IMR-90 (cell line): ENCODE results near the gene COG3. TPM values are rescaled to one million over a fixed set of nuclear protein-coding genes. Genes with fewer than 3 reads are reported as not detected.

Experiments used
- ATAC-seq: fragments of 200-7000 bp; cut with Tn5 transposase; 2 replicates; pipeline ENCODE4 v1.9.1; 2020; ENCODE audit warnings: low read depth, mild to moderate bottlenecking, moderate library complexity
- BruUV-seq: library from RNA; stranded (reverse); fragments of 400-500 nt; replicated peaks from 2 replicates; lab custom pipeline; 2021; lab: Mats Ljungman, UMichigan
- CTCF ChIA-PET: fragments of 300-600 bp; formaldehyde crosslinking; extraction: SDS; loops from one replicate; lab custom pipeline; 2021; ENCODE audit warnings: antibody characterized with exemption; lab: Yijun Ruan, JAX
- POLR2A ChIA-PET: fragments of 300-600 bp; sonication (Branson Sonifier 250); formaldehyde crosslinking; loops from one replicate; lab custom pipeline; 2022; ENCODE audit warnings: antibody characterized with exemption; ENCODE audit not compliant: unreplicated experiment; lab: Charles Lee
- DNase-seq: peaks from one replicate; pipeline ENCODE4 v3.0.0; 2013
- H2AFZ ChIP-seq: replicated peaks from 2 replicates; pipeline ENCODE3; 2013; ENCODE audit warnings: low read length, mild to moderate bottlenecking; ENCODE audit not compliant: poor library complexity
- H2AK5ac ChIP-seq: 2 replicates; pipeline ENCODE4 v1.6.1; 2013; ENCODE audit warnings: low read depth, low read length, inconsistent platforms
- H2AK9ac ChIP-seq: replicated peaks from 2 replicates; pipeline ENCODE3; 2013; ENCODE audit warnings: mild to moderate bottlenecking, low read depth, low read length, moderate library complexity; ENCODE audit not compliant: poor library complexity
- H2BK120ac ChIP-seq: 2 replicates; pipeline ENCODE4 v1.6.1; 2013; ENCODE audit warnings: low read depth, low read length, inconsistent platforms
- H2BK15ac ChIP-seq: 3 replicates; pipeline ENCODE4 v1.6.1; 2013; ENCODE audit warnings: low read depth, low read length, inconsistent platforms
- H2BK20ac ChIP-seq: 2 replicates; pipeline ENCODE4 v1.6.1; 2013; ENCODE audit warnings: low read depth, mild to moderate bottlenecking, inconsistent platforms, low read length, moderate library complexity
- H2BK5ac ChIP-seq: 2 replicates; pipeline ENCODE4 v1.6.1; 2013; ENCODE audit warnings: mild to moderate bottlenecking, low read depth, low read length, inconsistent platforms; ENCODE audit not compliant: poor library complexity, severe bottlenecking
- H3K14ac ChIP-seq: replicated peaks from 2 replicates; pipeline ENCODE4 v1.6.1; 2013; ENCODE audit warnings: low read depth, low read length, inconsistent platforms
- H3K18ac ChIP-seq: 2 replicates; pipeline ENCODE4 v1.6.1; 2013; ENCODE audit warnings: low read depth, low read length, control low read depth
- H3K23ac ChIP-seq: 2 replicates; pipeline ENCODE4 v1.6.1; 2013; ENCODE audit warnings: low read depth, low read length, inconsistent platforms
- H3K27ac ChIP-seq: 2 replicates; pipeline ENCODE4 v1.5.1; 2013; ENCODE audit warnings: mild to moderate bottlenecking, control low read depth, low read length; ENCODE audit not compliant: insufficient read depth
- H3K27me3 ChIP-seq: 2 replicates; pipeline ENCODE4 v1.6.1; 2013; ENCODE audit warnings: low read length; ENCODE audit not compliant: control insufficient read depth, insufficient read depth
- H3K36me3 ChIP-seq: 2 replicates; pipeline ENCODE4 v1.6.1; 2013; ENCODE audit warnings: low read length, mixed read lengths; ENCODE audit not compliant: control insufficient read depth, insufficient read depth
- H3K4ac ChIP-seq: 2 replicates; pipeline ENCODE4 v1.6.1; 2013; ENCODE audit warnings: low read depth, low read length, inconsistent platforms
- H3K4me1 ChIP-seq: 2 replicates; pipeline ENCODE4 v1.6.1; 2013; ENCODE audit warnings: low read length, mixed read lengths; ENCODE audit not compliant: control insufficient read depth, insufficient read depth
- H3K4me2 ChIP-seq: 2 replicates; pipeline ENCODE4 v1.6.1; 2013; ENCODE audit warnings: low read depth, mild to moderate bottlenecking, control low read depth, low read length, moderate library complexity
- H3K4me3 ChIP-seq: 2 replicates; pipeline ENCODE4 v1.5.1; 2013; ENCODE audit warnings: low read depth, mild to moderate bottlenecking, control low read depth, low read length, moderate library complexity; ENCODE audit not compliant: insufficient read depth
- H3K56ac ChIP-seq: 2 replicates; pipeline ENCODE4 v1.6.1; 2013; ENCODE audit warnings: low read length, inconsistent platforms; ENCODE audit not compliant: insufficient read depth; ENCODE audit errors: extremely low read depth
- H3K79me1 ChIP-seq, 2 experiments: 2 replicates each; pipeline ENCODE4 v1.6.1; 2013; ENCODE audit warnings: low read length in 2 of 2, inconsistent platforms in 1 of 2, low read depth in 1 of 2
- H3K9ac ChIP-seq: 2 replicates; pipeline ENCODE4 v1.6.1; 2013; ENCODE audit warnings: low read depth, low read length, control low read depth
- H3K9me1 ChIP-seq: 2 replicates; pipeline ENCODE4 v1.6.1; 2013; ENCODE audit warnings: low read length, inconsistent platforms; ENCODE audit not compliant: insufficient read depth
- H3K9me3 ChIP-seq: 2 replicates; pipeline ENCODE4 v1.6.1; 2013; ENCODE audit warnings: low read length; ENCODE audit not compliant: control insufficient read depth, insufficient read depth
- H4K20me1 ChIP-seq: 2 replicates; pipeline ENCODE4 v1.6.1; 2013; ENCODE audit warnings: low read length, inconsistent platforms; ENCODE audit not compliant: insufficient read depth
- H4K5ac ChIP-seq: 2 replicates; pipeline ENCODE4 v1.6.1; 2013; ENCODE audit warnings: mild to moderate bottlenecking, low read depth, low read length, control low read depth
- H4K8ac ChIP-seq, 2 experiments: 2 replicates each; pipeline ENCODE4 v1.6.1; 2013; ENCODE audit warnings: low read depth in 2 of 2, low read length in 2 of 2, control low read depth in 1 of 2, inconsistent platforms in 1 of 2
- H4K91ac ChIP-seq: 2 replicates; pipeline ENCODE4 v1.6.1; 2013; ENCODE audit warnings: low read depth, low read length, inconsistent platforms; ENCODE audit not compliant: insufficient read depth
- POLR2A ChIP-seq: IDR thresholded peaks from 2 replicates; pipeline ENCODE4 v1.6.1; 2012; ENCODE audit warnings: mild to moderate bottlenecking, low read depth, low read length
- whole genome bisulfite sequencing, 2 experiments: methylation state at CpG; one replicate each; pipeline versions ENCODE4 v1.1.5 to v1.1.7; 2013; ENCODE audit warnings: missing lambda C conversion rate in 2 of 2; ENCODE audit not compliant: insufficient read length in 1 of 2; ENCODE audit errors: extremely low coverage in 2 of 2; 5-methylcytosine and 5-hydroxymethylcytosine counted together
- dilution Hi-C: fragments of 300-500 bp; cut with HindIII; formaldehyde crosslinking; loops from one replicate; pipeline ENCODE4 v1.14.3; 2018; ENCODE audit warnings: low sequenced_read_pairs; ENCODE audit not compliant: unreplicated experiment
- in situ Hi-C: fragments of 300-500 bp; cut with MboI; formaldehyde crosslinking; loops from 3 replicates; pipeline ENCODE4 v1.14.3; 2019; ENCODE audit warnings: low sequenced_read_pairs, inconsistent platforms, mixed read lengths
- intact Hi-C: fragments of 100-400 bp; cut with micrococcal nuclease; formaldehyde crosslinking; loops from 2 replicates; pipeline ENCODE4 v1.10.0; 2022
- polyA plus RNA-seq, 3 experiments: library from polyadenylated mRNA; depleted of rRNA; stranded (reverse); fragments of >200 nt; gene quantifications; 2 replicates each; pipeline ENCODE4 v1.2.3, GENCODE V29; 2012; ENCODE audit warnings: low replicate concordance in 1 of 3
- total RNA-seq: library from RNA; depleted of rRNA; stranded (reverse); fragments of >200 nt; gene quantifications from 2 replicates; pipeline ENCODE4 v1.2.3, GENCODE V29; 2012
- TF ChIP-seq, protein P1 (sequence below): conservative IDR thresholded peaks from 2 replicates; pipeline ENCODE4 v1.5.1; 2012; ENCODE audit warnings: mild to moderate bottlenecking, low read depth, low read length, improper control_type of control experiment

Gene COG3
- total and polyA plus RNA-seq, 2 of the 4 experiments (the other 2 are of a cell fraction) = 21.7 to 31.9 TPM

DNA sequence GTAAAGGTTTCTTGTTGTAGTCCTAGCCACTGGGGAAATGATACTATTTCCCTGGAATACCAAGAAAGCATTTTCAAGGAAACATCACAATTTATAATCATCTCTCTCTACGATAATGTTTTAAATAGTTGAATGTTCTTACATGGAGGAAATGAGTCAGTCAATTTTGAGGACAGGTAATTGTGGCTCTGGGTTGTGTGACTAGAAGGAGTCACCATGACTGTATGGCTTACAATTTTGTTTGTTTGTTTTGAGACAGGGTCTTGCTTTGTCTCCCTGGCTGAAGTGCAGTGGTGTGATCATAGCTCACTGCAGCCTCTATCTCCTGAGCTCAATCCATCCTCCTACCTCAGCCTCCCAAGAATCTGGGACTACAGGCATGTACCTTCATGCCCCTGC lies 47.4 kb downstream of the COG3 start:
- Histone ChIP-seq H2AFZ (no peak overlapping the region), H3K27ac (no peak overlapping the region), H3K4me3 (no peak overlapping the region), H2AK9ac (no peak overlapping the region), H2BK5ac (peak overlapping the region; percentile 23), H4K5ac (no peak overlapping the region), H2BK20ac (no peak overlapping the region), H4K20me1 (no peaks in the 10 kb centered on the region), H3K23ac (no peak overlapping the region), H3K79me1 (peaks cover 0 to 14% of the 10 kb centered on the region in 2 experiments; a peak in 3 of 4 replicates), H3K9ac (no peak overlapping the region), H2BK120ac (no peak overlapping the region), H2AK5ac (no peak overlapping the region), H3K18ac (no peak overlapping the region), H3K14ac (no peak overlapping the region; the same call in 1 of the 2 replicates), H2BK15ac (no peak overlapping the region), H4K91ac (no peak overlapping the region), H3K36me3 (peaks cover 32% of the 10 kb centered on the region), H3K9me1 (0 out of 2 replicates have a peak, but pooled peaks cover 4% of the 10 kb centered on the region), H3K56ac (no peak overlapping the region), H3K9me3 (no peaks in the 10 kb centered on the region), H4K8ac (no peak overlapping the region), H3K27me3 (no peaks in the 10 kb centered on the region), H3K4ac (no peak overlapping the region), H3K4me2 (no peak overlapping the region), H3K4me1 (no peaks in the 10 kb centered on the region)
- BruUV-seq = no TSS peak
- TF ChIP-seq, protein P1, sequence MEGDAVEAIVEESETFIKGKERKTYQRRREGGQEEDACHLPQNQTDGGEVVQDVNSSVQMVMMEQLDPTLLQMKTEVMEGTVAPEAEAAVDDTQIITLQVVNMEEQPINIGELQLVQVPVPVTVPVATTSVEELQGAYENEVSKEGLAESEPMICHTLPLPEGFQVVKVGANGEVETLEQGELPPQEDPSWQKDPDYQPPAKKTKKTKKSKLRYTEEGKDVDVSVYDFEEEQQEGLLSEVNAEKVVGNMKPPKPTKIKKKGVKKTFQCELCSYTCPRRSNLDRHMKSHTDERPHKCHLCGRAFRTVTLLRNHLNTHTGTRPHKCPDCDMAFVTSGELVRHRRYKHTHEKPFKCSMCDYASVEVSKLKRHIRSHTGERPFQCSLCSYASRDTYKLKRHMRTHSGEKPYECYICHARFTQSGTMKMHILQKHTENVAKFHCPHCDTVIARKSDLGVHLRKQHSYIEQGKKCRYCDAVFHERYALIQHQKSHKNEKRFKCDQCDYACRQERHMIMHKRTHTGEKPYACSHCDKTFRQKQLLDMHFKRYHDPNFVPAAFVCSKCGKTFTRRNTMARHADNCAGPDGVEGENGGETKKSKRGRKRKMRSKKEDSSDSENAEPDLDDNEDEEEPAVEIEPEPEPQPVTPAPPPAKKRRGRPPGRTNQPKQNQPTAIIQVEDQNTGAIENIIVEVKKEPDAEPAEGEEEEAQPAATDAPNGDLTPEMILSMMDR = no peak
- TF ChIP-seq POLR2A = no peak
- DNase-seq (peak; percentile 50), ATAC-seq (no peak; the same call in 1 of the 2 replicates)
- no CpG with 5 or more reads among the region's 1 CpG for WGBS, 2 experiments
- in situ Hi-C loops = no loop called here
- intact Hi-C loops = loop anchor here (5.0 kb wide), 1 partner anchor 140 kb away; no protein-coding TSS in a partner anchor
- CTCF ChIA-PET = interaction anchor here (0.7 to 0.9 kb wide), 3 partner anchors 40 to 141 kb away, joined by 3 to 4 read pairs (median 3); no protein-coding TSS in a partner anchor
- POLR2A ChIA-PET = no interaction called here
- dilution Hi-C loops = no loop called here
